ENCODE data around the gene OR52B2. TPM values are rescaled to one million over a fixed set of nuclear protein-coding genes. Genes with fewer than 3 reads are reported as not detected.
A peak's percentile ranks its signal among the peaks of the same experiment; 100 is the strongest.

OR52B2 gene
- polyA plus RNA-seq (2013): not detected in 2 replicates

- Histone ChIP-seq H3K27ac (ENCODE audit: low read depth, low read length) (no peak within 1 kb of the TSS), H2AK5ac (ENCODE audit: low read length) (no peak within 1 kb of the TSS), H3K4me2 (ENCODE audit: low read length) (no peak within 1 kb of the TSS), H2BK120ac (ENCODE audit: insufficient read depth, low read length, poor library complexity) (no peak within 1 kb of the TSS), H3K4me3 (ENCODE audit: low read depth, low read length) (no peak within 1 kb of the TSS), H2BK5ac (ENCODE audit: low read depth, low read length, poor library complexity) (no peak within 1 kb of the TSS), H3K14ac (ENCODE audit: low read length) (no peak within 1 kb of the TSS), H3K18ac (ENCODE audit: low read length) (no peak within 1 kb of the TSS), H3K36me3 (ENCODE audit: control insufficient read depth in 1 of 2, insufficient read depth in 2 of 2, low read length in 2 of 2) (no peaks in the 10 kb centered on the region), H3K27me3 (ENCODE audit: insufficient read depth, low read length) (no peaks in the 10 kb centered on the region), H3K4me1 (ENCODE audit: control insufficient read depth in 1 of 2, insufficient read depth in 2 of 2, low read length in 2 of 2) (no peaks in the 10 kb centered on the region), H3K9ac (ENCODE audit: low read length) (no peak within 1 kb of the TSS), H4K8ac (ENCODE audit: low read depth, low read length) (no peak within 1 kb of the TSS), H3K23ac (ENCODE audit: low read length) (no peak within 1 kb of the TSS), H2AFZ (ENCODE audit: insufficient read depth, low read length, poor library complexity) (no peak within 1 kb of the TSS), H3K4ac (ENCODE audit: low read depth, low read length) (no peak within 1 kb of the TSS), H2BK12ac (ENCODE audit: low read length) (no peak within 1 kb of the TSS), H3K79me1 (ENCODE audit: low read length) (no peaks in the 10 kb centered on the region), H4K91ac (ENCODE audit: low read depth, low read length) (no peak within 1 kb of the TSS), H4K12ac (ENCODE audit: low read depth, low read length) (no peak within 1 kb of the TSS), H3K9me3 (ENCODE audit: insufficient read depth, low read depth, low read length) (no peaks in the 10 kb centered on the region), H3K79me2 (ENCODE audit: control insufficient read depth, insufficient read depth, low read length, poor library complexity) (no peaks in the 10 kb centered on the region)
- no CpG with 5 or more reads among the region's 1 CpG for WGBS (ENCODE audit: extremely low coverage, insufficient coverage, insufficient read length)
- no peak for DNase-seq
These were observed at the start of gene OR52B2 for GRCh38 chr11:6170226-6170625. OR52B2 (minus strand) TSS chr11:6170326; CDS start chr11:6170326, 0 bp downstream.

GRCh38 chr11:6219359-6219758, 49.2 kb upstream of the OR52B2 start:
- H3K9me3 ChIP-seq (ENCODE audit: insufficient read depth, low read depth, low read length): no peaks in the 10 kb centered on the region
- H2AK5ac ChIP-seq (ENCODE audit: low read length): no peak overlapping the region
- H3K79me1 ChIP-seq (ENCODE audit: low read length): peaks cover 4% of the 10 kb centered on the region
- H3K36me3 ChIP-seq (ENCODE audit: control insufficient read depth in 1 of 2, insufficient read depth in 2 of 2, low read length in 2 of 2): peaks cover 38 to 50% of the 10 kb centered on the region in 2 experiments
- no peak for DNase-seq
- no peak overlapping the region for H3K4me3 ChIP-seq (ENCODE audit: low read depth, low read length)
- no peaks in the 10 kb centered on the region for H3K27me3 ChIP-seq (ENCODE audit: insufficient read depth, low read length)
- H4K12ac ChIP-seq (ENCODE audit: low read depth, low read length): no peak overlapping the region
- no peak overlapping the region for H3K9ac ChIP-seq (ENCODE audit: low read length)
- no peak overlapping the region for H3K4me2 ChIP-seq (ENCODE audit: low read length)
- no peak overlapping the region for H3K23ac ChIP-seq (ENCODE audit: low read length)
- H2BK5ac ChIP-seq (ENCODE audit: low read depth, low read length, poor library complexity): no peak overlapping the region
- H3K18ac ChIP-seq (ENCODE audit: low read length): no peak overlapping the region
- no peak overlapping the region for H3K4ac ChIP-seq (ENCODE audit: low read depth, low read length)
- no peak overlapping the region for H4K8ac ChIP-seq (ENCODE audit: low read depth, low read length)
- H2BK12ac ChIP-seq (ENCODE audit: low read length): no peak overlapping the region
- no peak overlapping the region for H2BK120ac ChIP-seq (ENCODE audit: insufficient read depth, low read length, poor library complexity)
- H3K14ac ChIP-seq (ENCODE audit: low read length): no peak overlapping the region
- H2AFZ ChIP-seq (ENCODE audit: insufficient read depth, low read length, poor library complexity): no peak overlapping the region
- peaks cover 11 to 12% of the 10 kb centered on the region in 2 experiments for H3K4me1 ChIP-seq (ENCODE audit: control insufficient read depth in 1 of 2, insufficient read depth in 2 of 2, low read length in 2 of 2)
- WGBS (ENCODE audit: extremely low coverage, insufficient coverage, insufficient read length): no CpG with 5 or more reads among the region's 2 CpGs
- H3K79me2 ChIP-seq (ENCODE audit: control insufficient read depth, insufficient read depth, low read length, poor library complexity): no peaks in the 10 kb centered on the region
- H4K91ac ChIP-seq (ENCODE audit: low read depth, low read length): no peak overlapping the region
- H3K27ac ChIP-seq (ENCODE audit: low read depth, low read length): no peak overlapping the region

- Histone ChIP-seq H3K4me2 (ENCODE audit: low read length) (no peak overlapping the region), H3K4ac (ENCODE audit: low read depth, low read length) (no peak overlapping the region), H3K9ac (ENCODE audit: low read length) (no peak overlapping the region), H3K18ac (ENCODE audit: low read length) (no peak overlapping the region), H2AK5ac (ENCODE audit: low read length) (no peak overlapping the region), H3K9me3 (ENCODE audit: insufficient read depth, low read depth, low read length) (no peaks in the 10 kb centered on the region), H3K27me3 (ENCODE audit: insufficient read depth, low read length) (no peaks in the 10 kb centered on the region), H4K12ac (ENCODE audit: low read depth, low read length) (no peak overlapping the region), H4K8ac (ENCODE audit: low read depth, low read length) (no peak overlapping the region), H3K79me1 (ENCODE audit: low read length) (peaks cover 4% of the 10 kb centered on the region), H3K79me2 (ENCODE audit: control insufficient read depth, insufficient read depth, low read length, poor library complexity) (no peaks in the 10 kb centered on the region), H3K14ac (ENCODE audit: low read length) (no peak overlapping the region), H3K4me1 (ENCODE audit: control insufficient read depth in 1 of 2, insufficient read depth in 2 of 2, low read length in 2 of 2) (peaks cover 11 to 12% of the 10 kb centered on the region in 2 experiments), H2BK120ac (ENCODE audit: insufficient read depth, low read length, poor library complexity) (no peak overlapping the region), H3K36me3 (ENCODE audit: control insufficient read depth in 1 of 2, insufficient read depth in 2 of 2, low read length in 2 of 2) (peaks cover 28 to 38% of the 10 kb centered on the region in 2 experiments), H3K4me3 (ENCODE audit: low read depth, low read length) (no peak overlapping the region), H2AFZ (ENCODE audit: insufficient read depth, low read length, poor library complexity) (no peak overlapping the region), H2BK5ac (ENCODE audit: low read depth, low read length, poor library complexity) (no peak overlapping the region), H3K23ac (ENCODE audit: low read length) (no peak overlapping the region), H3K27ac (ENCODE audit: low read depth, low read length) (no peak overlapping the region), H4K91ac (ENCODE audit: low read depth, low read length) (no peak overlapping the region), H2BK12ac (ENCODE audit: low read length) (no peak overlapping the region)
- DNase-seq: no peak
- no CpG with 5 or more reads among the region's 19 CpGs for WGBS (ENCODE audit: extremely low coverage, insufficient coverage, insufficient read length)
These were observed 47.6 kb upstream of the OR52B2 start for GRCh38 chr11:6217722-6218121.

GRCh38 chr11:6216501-6216900, 46.4 kb upstream of the OR52B2 start:
- Histone ChIP-seq H3K4me1 (ENCODE audit: control insufficient read depth in 1 of 2, insufficient read depth in 2 of 2, low read length in 2 of 2) (peaks cover 11 to 12% of the 10 kb centered on the region in 2 experiments), H3K23ac (ENCODE audit: low read length) (no peak overlapping the region), H2BK5ac (ENCODE audit: low read depth, low read length, poor library complexity) (no peak overlapping the region), H3K27ac (ENCODE audit: low read depth, low read length) (peak overlapping the region; percentile 36), H4K91ac (ENCODE audit: low read depth, low read length) (no peak overlapping the region), H3K14ac (ENCODE audit: low read length) (no peak overlapping the region), H3K4me2 (ENCODE audit: low read length) (no peak overlapping the region), H4K12ac (ENCODE audit: low read depth, low read length) (no peak overlapping the region), H3K4ac (ENCODE audit: low read depth, low read length) (no peak overlapping the region), H3K36me3 (ENCODE audit: control insufficient read depth in 1 of 2, insufficient read depth in 2 of 2, low read length in 2 of 2) (peaks cover 25 to 38% of the 10 kb centered on the region in 2 experiments), H3K9me3 (ENCODE audit: insufficient read depth, low read depth, low read length) (no peaks in the 10 kb centered on the region), H2AFZ (ENCODE audit: insufficient read depth, low read length, poor library complexity) (no peak overlapping the region), H3K79me2 (ENCODE audit: control insufficient read depth, insufficient read depth, low read length, poor library complexity) (no peaks in the 10 kb centered on the region), H2AK5ac (ENCODE audit: low read length) (no peak overlapping the region), H4K8ac (ENCODE audit: low read depth, low read length) (no peak overlapping the region), H2BK120ac (ENCODE audit: insufficient read depth, low read length, poor library complexity) (no peak overlapping the region), H3K9ac (ENCODE audit: low read length) (no peak overlapping the region), H2BK12ac (ENCODE audit: low read length) (no peak overlapping the region), H3K4me3 (ENCODE audit: low read depth, low read length) (no peak overlapping the region), H3K79me1 (ENCODE audit: low read length) (peaks cover 4% of the 10 kb centered on the region), H3K18ac (ENCODE audit: low read length) (no peak overlapping the region), H3K27me3 (ENCODE audit: insufficient read depth, low read length) (no peaks in the 10 kb centered on the region)
- no peak for DNase-seq
- WGBS (ENCODE audit: extremely low coverage, insufficient coverage, insufficient read length): no CpG with 5 or more reads among the region's 4 CpGs
